K562 (cell line): ENCODE data around the gene SCGB2B2. TPM values are rescaled to one million over a fixed set of nuclear protein-coding genes. Genes with fewer than 3 reads are reported as not detected.
"Not testable (repeated sequence)": the region's sequence is repeated elsewhere in the genome, so short reads cannot be mapped to it uniquely, and the experiment has no call there.

Experiments
- ATAC-seq: fragments of 200-7000 bp; cut with Tn5 transposase; 3 replicates; pipeline ENCODE4 v1.9.1; 2020; ENCODE audit warnings: moderate library complexity
- BruUV-seq: library from RNA; stranded (reverse); fragments of 400-500 nt; replicated peaks from 2 replicates; lab custom pipeline; 2021; lab: Mats Ljungman, UMichigan
- CTCF ChIA-PET: fragments of 300-600 bp; formaldehyde crosslinking; extraction: SDS; loops from one replicate; lab custom pipeline; 2021; ENCODE audit warnings: low intra/inter-chr PET ratio; lab: Yijun Ruan, JAX
- POLR2A ChIA-PET: fragments of 300-600, 350-650 bp; sonication (Branson Sonifier 250); formaldehyde crosslinking; extraction: SDS; loops from one replicate; lab custom pipeline; 2021; ENCODE audit warnings: antibody characterized with exemption, inconsistent platforms; lab: Yijun Ruan, JAX
- DNase-seq, 4 experiments: peaks; one replicate each; pipeline versions ENCODE4 v3.0.0 to v3.0.0-alpha.2; 2011 to 2018; ENCODE audit warnings: low spot score in 3 of 4, mixed read lengths in 3 of 4; ENCODE audit errors: extremely low read depth in 1 of 4
- FAIRE-seq: peaks from 2 replicates; lab custom pipeline; 2011; peaks lifted over from hg19 to GRCh38; lab: Jason Lieb, UNC
- H2AFZ ChIP-seq: 2 replicates; pipeline ENCODE4 v1.6.0; 2011; ENCODE audit warnings: low read depth, low read length, control low read depth, inconsistent platforms
- H3K27ac ChIP-seq: fragments of 200-600 bp; 3 replicates; pipeline ENCODE4 v1.8.0; 2011; ENCODE audit warnings: low read depth, mild to moderate bottlenecking, control low read depth, inconsistent platforms, low read length, moderate library complexity, mixed read lengths; ENCODE audit errors: extremely low read depth
- H3K27me3 ChIP-seq, 2 experiments: fragments of 300-600 bp in 1 of 2; 2 replicates in 1 of 2; 3 replicates in 1 of 2; pipeline versions ENCODE4 v1.6.0 to v1.8.0; 2011; ENCODE audit warnings: inconsistent platforms in 2 of 2, low read length in 2 of 2, mild to moderate bottlenecking in 1 of 2, mixed read lengths in 1 of 2, moderate library complexity in 1 of 2; ENCODE audit not compliant: control insufficient read depth in 2 of 2, insufficient read depth in 2 of 2
- H3K36me3 ChIP-seq: fragments of 300-600 bp; 3 replicates; pipeline ENCODE4 v1.8.0; 2011; ENCODE audit warnings: mild to moderate bottlenecking, low read length, inconsistent platforms; ENCODE audit not compliant: control insufficient read depth, insufficient read depth
- H3K4me1 ChIP-seq, 2 experiments: fragments of 200-600 bp in 1 of 2; replicated peaks in 1 of 2; 2 replicates in 1 of 2; 3 replicates in 1 of 2; pipeline versions ENCODE4 v1.5.1 to v1.8.0; 2011; ENCODE audit warnings: inconsistent platforms in 2 of 2, low read length in 2 of 2, mild to moderate bottlenecking in 1 of 2, mixed read lengths in 1 of 2, moderate library complexity in 1 of 2; ENCODE audit not compliant: control insufficient read depth in 2 of 2, insufficient read depth in 2 of 2
- H3K4me2 ChIP-seq: 2 replicates; pipeline ENCODE4 v1.6.1; 2011; ENCODE audit warnings: low read length, control low read depth, inconsistent platforms, mixed read lengths; ENCODE audit not compliant: insufficient read depth
- H3K4me3 ChIP-seq: fragments of 200-600 bp; sonication (generic), shearing (Covaris generic); 2 replicates; pipeline ENCODE4 v1.5.1; 2016; ENCODE audit warnings: control low read depth, inconsistent platforms
- H3K79me2 ChIP-seq: fragments of 200-600 bp; 3 replicates; pipeline ENCODE4 v1.8.0; 2011; ENCODE audit warnings: low read length, inconsistent platforms; ENCODE audit not compliant: control insufficient read depth, insufficient read depth
- H3K9ac ChIP-seq, 2 experiments: 2 replicates each; pipeline versions ENCODE4 v1.6.0 to v1.6.1; 2011; ENCODE audit warnings: low read depth in 2 of 2, low read length in 2 of 2, control low read depth in 1 of 2, inconsistent platforms in 1 of 2, mild to moderate bottlenecking in 1 of 2, mixed read lengths in 1 of 2; ENCODE audit not compliant: insufficient read depth in 1 of 2
- H3K9me1 ChIP-seq: one replicate; pipeline ENCODE4 v1.6.0; 2011; ENCODE audit warnings: inconsistent platforms, mild to moderate bottlenecking, low read length, moderate library complexity; ENCODE audit not compliant: control insufficient read depth, insufficient read depth
- H3K9me3 ChIP-seq: replicated peaks from 2 replicates; pipeline ENCODE4 v1.5.1; 2011; ENCODE audit warnings: low read depth, low read length, inconsistent platforms; ENCODE audit not compliant: control insufficient read depth, insufficient read depth
- H4K20me1 ChIP-seq: replicated peaks from 2 replicates; pipeline ENCODE4 v1.6.1; 2011; ENCODE audit warnings: low read length, inconsistent platforms, mixed read lengths; ENCODE audit not compliant: control insufficient read depth, insufficient read depth
- ERF ChIP-seq: fragments of 450-650 bp; formaldehyde crosslinking; IDR thresholded peaks from 2 replicates; pipeline ENCODE4 v1.4.0; 2020; ENCODE audit warnings: mild to moderate bottlenecking, mixed read lengths
- RBM39 ChIP-seq: fragments of 200-400 bp; formaldehyde crosslinking; optimal IDR thresholded peaks from 2 replicates; pipeline ENCODE3; 2018; ENCODE audit warnings: low read depth, low read length
- SP1 ChIP-seq: sonication (generic); formaldehyde crosslinking; IDR thresholded peaks from 2 replicates; pipeline ENCODE4 v1.8.1; 2022; ENCODE audit warnings: mild to moderate bottlenecking, missing genetic modification reagents
- TAF1 ChIP-seq: IDR thresholded peaks from 2 replicates; pipeline ENCODE4 v1.6.1; 2011; ENCODE audit warnings: mild to moderate bottlenecking, low read length, moderate library complexity; ENCODE audit not compliant: insufficient read depth, control insufficient read depth, severe bottlenecking; ENCODE audit errors: extremely low read depth
- WGBS: fragments of 100-300 bp; shearing (Covaris generic); methylation state at CpG from one replicate; pipeline ENCODE4 v1.1.6; 2016; ENCODE audit warnings: low coverage, mixed read lengths; ENCODE audit not compliant: insufficient coverage; ENCODE audit errors: missing lambda C conversion rate; 5-methylcytosine and 5-hydroxymethylcytosine counted together
- in situ Hi-C: fragments of 300-500 bp; cut with MboI; formaldehyde crosslinking; loops from 4 replicates; pipeline ENCODE4 v1.15.0; 2018; ENCODE audit warnings: inconsistent platforms, mixed read lengths
- intact Hi-C: fragments of 100-400 bp; cut with micrococcal nuclease; formaldehyde crosslinking; loops from 2 replicates; pipeline ENCODE4 v1.14.2; 2022
- polyA plus RNA-seq, 8 experiments: library from polyadenylated mRNA; depleted of rRNA in 4 of 8; stranded (reverse) in 5 of 8; unstranded in 3 of 8; fragments of >200 nt; fragmentation: Nextera tagmentation in 2 of 8; fragmentation: Illumina TruSeq in 1 of 8; extraction: Ambion mirVana in 2 of 8; extraction: Trizol in 1 of 8; gene quantifications; 2 replicates each; pipeline versions ENCODE4 v1.2.1 to v1.2.3, GENCODE V29; 2011 to 2014; ENCODE audit warnings: inconsistent platforms in 1 of 8, missing spikeins in 1 of 8
- total RNA-seq, 7 experiments: library from RNA; depleted of rRNA in 6 of 7; stranded (reverse); fragments of >200 nt in 6 of 7; fragmentation: Illumina TruSeq in 2 of 7; extraction: Trizol in 2 of 7; gene quantifications; 2 replicates each; pipeline versions ENCODE4 v1.2.1 to v1.2.3, GENCODE V29; 2011 to 2021; ENCODE audit warnings: low replicate concordance in 1 of 7

SCGB2B2 gene
- total and polyA plus RNA-seq, 9 of the 15 experiments (the other 6 are each of a cell fraction or from before 2014, with no cell fraction given): not detected

DNA sequence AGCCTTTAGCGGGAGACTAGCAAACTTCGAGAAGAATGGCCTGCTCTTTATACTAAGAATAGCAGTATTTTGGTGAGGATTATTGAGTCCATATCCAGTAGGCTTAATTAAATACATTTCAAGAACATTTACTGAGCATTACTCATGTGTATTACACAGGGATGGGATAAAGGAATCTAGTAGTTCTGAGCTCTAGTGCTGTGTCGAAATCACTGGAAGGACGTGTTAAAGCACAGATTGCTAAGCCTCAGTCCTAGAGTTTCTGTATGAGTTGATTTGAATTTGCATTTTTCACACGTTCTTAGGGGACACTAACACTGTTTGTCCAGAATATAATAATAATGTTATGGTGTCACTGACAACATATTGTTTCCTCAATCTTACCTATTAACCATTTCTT is 9.5 kb upstream of the SCGB2B2 start:
- no TSS peak for BruUV-seq
- 0% methylated on average over 5 of the region's 5 CpGs for WGBS
- H3K4me2 ChIP-seq: no peak overlapping the region
- H3K27ac ChIP-seq: no peak overlapping the region
- H3K9me1 ChIP-seq: no peaks in the 10 kb centered on the region
- DNase-seq (no peak), ATAC-seq (no peak), FAIRE-seq (no peak)
- no peaks in the 10 kb centered on the region for H3K79me2 ChIP-seq
- H3K9me3 ChIP-seq: no peaks in the 10 kb centered on the region; the same call in 1 of the 2 replicates
- peaks cover 0 to 5% of the 10 kb centered on the region in 2 experiments; a peak in 2 of 5 replicates for H3K27me3 ChIP-seq
- no peak overlapping the region for H3K4me3 ChIP-seq
- ChIA-PET POLR2A (no interaction called here), CTCF (no interaction called here)
- no peak overlapping the region for H2AFZ ChIP-seq
- in situ Hi-C loops (no loop called here), intact Hi-C loops (no loop called here)
- H3K36me3 ChIP-seq: no peaks in the 10 kb centered on the region
- no peaks in the 10 kb centered on the region for H4K20me1 ChIP-seq
- no peak overlapping the region for H3K9ac ChIP-seq
- no peaks in the 10 kb centered on the region; a peak in 2 of 5 replicates for H3K4me1 ChIP-seq
- TF ChIP-seq ERF (CRISPR knock-in tag): no peak
- no peak for TF ChIP-seq TAF1
- no peak for TF ChIP-seq RBM39
- no peak for TF ChIP-seq SP1

DNA sequence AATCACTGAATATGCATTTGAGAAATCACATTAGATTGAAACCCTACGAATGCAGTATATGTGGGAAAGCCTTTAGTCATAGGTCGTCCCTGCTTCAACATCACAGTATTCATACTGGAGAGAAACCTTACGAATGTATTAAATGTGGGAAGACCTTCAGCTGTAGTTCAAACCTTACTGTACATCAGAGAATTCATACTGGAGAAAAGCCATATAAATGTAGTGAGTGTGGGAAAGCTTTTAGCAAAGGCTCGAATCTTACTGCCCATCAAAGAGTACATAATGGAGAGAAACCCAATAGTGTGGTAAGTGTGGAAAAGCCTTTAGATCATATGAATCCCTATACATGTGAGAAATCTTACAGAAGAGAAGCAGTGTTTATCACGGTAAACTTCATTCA is 8.3 kb upstream of the SCGB2B2 start:
- H3K36me3 ChIP-seq, H4K20me1 ChIP-seq, FAIRE-seq, H2AFZ ChIP-seq, H3K27me3 ChIP-seq, CTCF ChIA-PET, H3K27ac ChIP-seq, H3K4me2 ChIP-seq, H3K79me2 ChIP-seq, H3K9me3 ChIP-seq, DNase-seq, intact Hi-C loops, in situ Hi-C loops, ATAC-seq, H3K9ac ChIP-seq, BruUV-seq, H3K9me1 ChIP-seq, H3K4me3 ChIP-seq, H3K4me1 ChIP-seq: not testable (repeated sequence)
- 0% methylated on average over 5 of the region's 5 CpGs for WGBS
- POLR2A ChIA-PET: interaction anchor here (1.0 kb wide), 1 partner anchor 9 kb away, joined by 5 read pairs; no protein-coding TSS in a partner anchor
